GM21723 (cell line): ENCODE measurements around the gene NCKAP1.
A peak's percentile ranks its signal among the peaks of the same experiment; 100 is the strongest.
"Not testable (repeated sequence)": the region's sequence is repeated elsewhere in the genome, so short reads cannot be mapped to it uniquely, and the experiment has no call there.

Experiments used
- ATAC-seq: cut with Tn5 transposase; IDR thresholded peaks from one replicate; pipeline ENCODE4 v1.9.1; 2021; ENCODE audit warnings: mild to moderate bottlenecking, moderate library complexity; ENCODE audit not compliant: unreplicated experiment

The NCKAP1 gene

GRCh38 chr2:183010112-183010511 is 28.1 kb downstream of the NCKAP1 start:
- ATAC-seq: no peak

GRCh38 chr2:183009249-183009899 is 28.9 kb downstream of the NCKAP1 start:
- ATAC-seq: no peak

DNA sequence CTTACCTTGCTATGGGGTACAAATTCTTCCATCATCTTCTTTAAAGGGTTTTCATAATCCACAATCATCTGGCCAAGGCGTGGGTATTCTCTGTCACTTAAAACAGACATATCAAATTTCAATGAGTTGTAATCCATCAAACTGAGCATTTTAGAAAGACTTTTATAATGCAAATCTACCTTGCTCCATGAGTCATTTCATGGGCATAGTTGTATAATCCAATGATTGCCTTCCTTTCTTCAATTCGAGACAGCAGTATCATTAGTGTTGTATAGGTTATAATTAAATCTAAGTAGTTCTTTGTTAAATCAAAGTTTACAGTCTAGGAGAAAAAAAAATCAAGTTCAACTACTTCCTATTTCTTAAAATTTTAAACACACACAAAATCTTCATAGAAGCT is 36.3 kb downstream of the NCKAP1 start:
- no peak for ATAC-seq

DNA sequence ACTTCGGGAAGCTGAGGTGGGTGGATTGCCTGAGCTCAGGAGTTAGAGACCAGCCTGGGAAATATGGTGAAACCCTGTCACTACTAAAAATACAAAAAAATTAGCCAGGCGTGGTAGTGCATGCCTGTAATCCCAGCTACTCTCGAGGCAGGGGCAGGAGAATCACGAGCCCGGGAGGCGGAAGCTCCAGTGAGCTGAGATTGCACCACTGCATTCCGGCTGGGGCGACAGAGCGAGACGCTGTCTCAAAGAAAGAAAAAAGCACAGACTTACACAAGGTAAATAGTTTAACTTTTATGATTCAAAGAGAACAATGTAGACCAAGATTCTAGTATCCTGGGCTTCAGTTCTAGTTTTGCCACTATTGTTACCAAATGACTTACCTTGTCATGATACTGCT is 37.4 kb downstream of the NCKAP1 start:
- ATAC-seq: no peak

DNA sequence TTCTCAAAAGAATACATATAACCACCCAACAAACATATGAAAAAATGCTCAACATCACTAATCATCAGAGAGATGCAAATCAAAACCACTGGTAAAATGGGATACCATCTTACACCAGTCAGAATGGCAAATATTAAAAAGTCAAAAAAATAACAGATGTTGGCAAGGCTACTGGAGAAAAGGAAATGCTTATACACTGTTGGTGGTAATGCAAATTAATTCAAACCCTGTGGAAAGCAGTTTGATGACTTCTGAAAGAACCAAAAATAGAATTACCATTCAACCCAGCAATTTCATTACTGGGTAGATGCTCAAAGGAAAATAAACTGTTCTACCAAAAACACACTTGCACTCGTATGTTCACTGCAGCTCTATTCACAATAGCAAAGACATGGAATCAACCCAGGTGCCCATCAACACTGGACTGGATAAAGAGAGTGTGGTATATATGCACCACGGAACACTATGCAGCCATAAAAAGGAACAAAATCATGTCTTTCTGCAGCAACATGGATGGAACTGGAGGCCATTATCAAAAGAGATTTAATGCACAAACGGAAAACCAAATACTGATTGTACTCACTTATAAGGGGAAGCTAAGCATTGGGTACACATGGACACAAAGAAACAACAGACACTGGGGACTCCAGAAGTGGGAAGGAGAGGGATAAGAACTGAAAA is 38.8 kb downstream of the NCKAP1 start:
- no peak for ATAC-seq

DNA sequence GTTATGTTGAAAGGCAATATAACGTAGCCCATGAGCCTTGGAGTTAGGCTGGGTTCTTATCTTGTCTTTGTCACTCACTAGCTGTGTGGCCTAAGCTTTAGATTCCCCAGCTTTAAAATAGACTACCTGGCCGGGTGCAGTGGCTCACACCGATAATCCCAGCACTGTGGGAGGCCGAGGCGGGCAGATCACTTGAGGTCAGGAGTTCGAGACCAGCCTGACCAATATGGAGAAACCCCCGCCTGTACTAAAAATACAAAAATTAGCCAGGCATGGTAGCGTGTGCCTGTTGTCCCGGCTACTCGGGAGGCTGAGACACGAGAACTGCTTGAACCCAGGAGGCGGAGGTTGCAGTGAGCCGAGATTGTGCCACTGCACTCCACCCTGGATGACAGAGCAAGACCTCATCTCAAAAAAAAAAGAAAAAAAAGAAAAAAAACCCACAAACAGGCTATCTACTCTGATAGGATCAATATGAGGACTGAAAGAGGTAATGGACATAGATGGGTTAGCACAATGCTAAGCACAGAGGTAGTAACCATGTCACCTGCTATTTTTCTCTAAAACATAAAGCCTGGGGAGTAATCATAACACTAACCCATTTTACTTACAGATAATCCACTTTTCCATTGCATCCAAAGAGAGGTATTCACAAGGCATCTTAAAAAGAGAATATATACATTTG is 43.9 kb downstream of the NCKAP1 start:
- no peak for ATAC-seq

GRCh38 chr2:182982941-182983340 is 55.3 kb downstream of the NCKAP1 start:
- ATAC-seq: no peak

- not testable (repeated sequence) for ATAC-seq
Observed at GRCh38 chr2:182981475-182981874, 56.8 kb downstream of the NCKAP1 start.

DNA sequence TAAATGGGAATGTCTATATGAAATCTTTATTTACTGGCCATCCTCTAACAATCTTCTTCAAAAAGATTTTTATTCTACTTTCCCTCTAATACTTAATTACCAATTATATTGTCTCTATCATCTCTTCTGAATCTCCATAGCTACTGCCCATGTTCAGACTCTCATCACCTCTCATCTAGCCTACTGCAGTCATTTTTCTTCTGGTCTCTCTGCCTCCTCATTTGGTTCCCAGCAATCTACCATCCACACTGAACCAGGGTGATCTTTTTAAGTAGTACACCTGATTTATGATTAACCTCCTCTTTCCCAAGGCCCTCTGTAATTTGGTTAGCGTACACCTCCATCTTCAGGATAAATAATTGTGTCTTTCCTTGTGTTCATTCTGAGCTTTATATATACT is 57.6 kb downstream of the NCKAP1 start:
- ATAC-seq: no peak

- peak; percentile 84 for ATAC-seq
Observed at GRCh38 chr2:182980115-182980514, 58.1 kb downstream of the NCKAP1 start.

DNA sequence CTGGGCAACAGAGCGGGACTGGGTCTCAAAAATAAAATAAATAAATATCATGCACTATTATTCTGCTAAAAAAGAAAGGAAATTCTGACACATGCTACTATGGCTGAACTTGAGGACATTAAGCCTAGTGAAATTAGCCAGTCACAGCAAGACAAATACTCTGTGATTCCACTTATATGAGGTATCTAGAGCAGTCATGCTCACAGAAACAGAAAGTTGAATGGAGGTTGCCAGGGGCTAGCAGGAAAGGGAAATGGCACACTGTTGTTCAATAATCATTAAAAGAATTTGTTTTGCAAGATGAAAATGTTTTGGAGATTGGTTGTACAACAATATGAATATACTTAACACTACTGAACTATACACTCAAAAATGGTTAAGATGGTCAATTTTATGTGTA is 60.8 kb downstream of the NCKAP1 start:
- no peak for ATAC-seq

GRCh38 chr2:182973441-182974352 is 64.6 kb downstream of the NCKAP1 start:
- ATAC-seq: peak; percentile 39

DNA sequence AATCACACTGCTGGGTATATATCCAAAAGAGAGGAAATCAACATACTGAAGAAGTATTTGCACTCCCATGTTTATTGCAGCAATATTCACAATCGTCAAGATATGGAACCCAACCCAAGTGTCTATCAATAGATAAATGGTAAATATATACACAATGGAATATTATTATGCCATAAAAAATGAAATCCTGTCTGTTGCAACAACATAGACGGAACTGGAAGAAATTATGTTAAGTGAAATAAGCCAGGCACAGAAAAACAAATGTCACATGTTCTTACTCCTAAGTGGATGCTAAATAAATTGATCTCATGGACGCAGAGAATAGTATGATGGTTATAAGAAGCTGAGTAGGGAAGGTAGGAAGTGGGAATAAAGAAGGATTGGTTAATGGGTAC is 65.7 kb downstream of the NCKAP1 start:
- no peak for ATAC-seq

- peak; percentile 63 for ATAC-seq
Observed at GRCh38 chr2:182971820-182972547, 66.3 kb downstream of the NCKAP1 start.

GRCh38 chr2:182970486-182970885 is 67.8 kb downstream of the NCKAP1 start:
- ATAC-seq: no peak

GRCh38 chr2:182968493-182968892 is 69.8 kb downstream of the NCKAP1 start:
- no peak for ATAC-seq

DNA sequence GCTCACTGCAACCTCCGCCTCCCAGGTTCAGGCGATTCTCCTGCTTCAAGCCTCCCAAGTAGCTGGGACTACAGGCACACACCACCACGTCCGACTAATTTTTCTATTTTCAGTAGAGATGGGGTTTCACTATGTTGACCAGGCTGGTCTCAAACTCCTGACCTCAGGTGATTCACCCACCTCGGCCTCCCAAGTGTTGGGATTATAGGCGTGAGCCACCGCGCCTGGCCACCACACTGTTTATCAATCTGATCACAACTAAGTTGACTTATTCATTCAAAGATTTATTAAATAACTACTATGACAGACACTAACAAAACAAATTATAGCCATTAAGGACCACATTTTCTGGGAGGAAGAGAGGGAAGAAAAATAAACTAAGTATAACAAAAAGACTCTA is 71.9 kb downstream of the NCKAP1 start:
- ATAC-seq: not testable (repeated sequence)

GRCh38 chr2:182962641-182963040 is 75.6 kb downstream of the NCKAP1 start:
- ATAC-seq: no peak

DNA sequence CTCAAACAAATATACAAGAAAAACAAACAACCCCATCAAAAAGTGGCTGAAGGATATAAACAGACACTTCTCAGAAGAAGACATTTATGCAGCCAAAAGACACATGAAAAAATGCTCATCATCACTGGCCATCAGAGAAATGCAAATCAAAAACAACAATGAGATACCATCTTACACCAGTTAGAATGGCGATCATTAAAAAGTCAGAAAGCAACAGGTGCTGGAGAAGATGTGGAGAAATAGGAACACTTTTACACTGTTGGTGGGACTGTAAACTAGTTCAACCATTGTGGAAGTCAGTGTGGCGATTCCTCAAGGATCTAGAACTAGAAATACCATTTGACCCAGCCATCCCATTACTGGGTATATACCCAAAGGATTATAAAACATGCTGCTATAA is 77.4 kb downstream of the NCKAP1 start:
- not testable (repeated sequence) for ATAC-seq

DNA sequence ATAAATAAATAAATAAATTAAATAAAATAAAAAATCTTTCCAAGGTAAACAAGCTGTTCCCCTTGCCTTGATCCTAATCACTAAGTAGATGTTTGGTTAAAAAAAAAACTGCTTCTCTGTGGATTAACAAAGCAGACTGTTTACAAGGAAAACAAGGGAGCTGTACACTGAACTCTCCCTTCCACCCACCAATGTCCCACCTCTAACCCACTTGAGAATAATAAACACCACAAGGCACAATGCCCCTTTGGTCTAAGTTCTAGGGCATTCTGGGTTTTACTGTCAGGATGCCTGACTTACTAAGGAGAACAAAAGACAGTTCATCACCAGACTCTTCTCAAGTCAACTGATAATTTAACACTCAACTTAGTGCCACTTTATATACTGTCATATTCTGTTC is 83.5 kb downstream of the NCKAP1 start:
- no peak for ATAC-seq
